ENCODE data around the gene NGEF.
"Not testable (repeated sequence)": the region's sequence is repeated elsewhere in the genome, so short reads cannot be mapped to it uniquely, and the experiment has no call there.

- TF ChIP-seq, protein P1, sequence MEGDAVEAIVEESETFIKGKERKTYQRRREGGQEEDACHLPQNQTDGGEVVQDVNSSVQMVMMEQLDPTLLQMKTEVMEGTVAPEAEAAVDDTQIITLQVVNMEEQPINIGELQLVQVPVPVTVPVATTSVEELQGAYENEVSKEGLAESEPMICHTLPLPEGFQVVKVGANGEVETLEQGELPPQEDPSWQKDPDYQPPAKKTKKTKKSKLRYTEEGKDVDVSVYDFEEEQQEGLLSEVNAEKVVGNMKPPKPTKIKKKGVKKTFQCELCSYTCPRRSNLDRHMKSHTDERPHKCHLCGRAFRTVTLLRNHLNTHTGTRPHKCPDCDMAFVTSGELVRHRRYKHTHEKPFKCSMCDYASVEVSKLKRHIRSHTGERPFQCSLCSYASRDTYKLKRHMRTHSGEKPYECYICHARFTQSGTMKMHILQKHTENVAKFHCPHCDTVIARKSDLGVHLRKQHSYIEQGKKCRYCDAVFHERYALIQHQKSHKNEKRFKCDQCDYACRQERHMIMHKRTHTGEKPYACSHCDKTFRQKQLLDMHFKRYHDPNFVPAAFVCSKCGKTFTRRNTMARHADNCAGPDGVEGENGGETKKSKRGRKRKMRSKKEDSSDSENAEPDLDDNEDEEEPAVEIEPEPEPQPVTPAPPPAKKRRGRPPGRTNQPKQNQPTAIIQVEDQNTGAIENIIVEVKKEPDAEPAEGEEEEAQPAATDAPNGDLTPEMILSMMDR (IDR thresholded peaks at IDR 0.05; ENCODE audit: insufficient read depth, low read length, poor library complexity, severe bottlenecking), result not testable (repeated sequence)
- not testable (repeated sequence) for TF ChIP-seq EZH2phosphoT487 (conservative IDR thresholded peaks at IDR 0.05; ENCODE audit: low read length)
These were observed 161.0 kb downstream of the NGEF start for GRCh38 chr2:232852081-232852480.

Measured in SU-DHL-6 (cell line).